Large intestine (tissue), 3 donors: ENCODE results near the gene WDHD1. TPM values are rescaled to one million over a fixed set of nuclear protein-coding genes. Genes with fewer than 3 reads are reported as not detected.
A peak's percentile ranks its signal among the peaks of the same experiment; 100 is the strongest.

Experiments
- DNase-seq, 2 donors: peaks; one replicate each; pipeline versions ENCODE4 v3.0.0 to v3.0.0-alpha.2; 2013
- H3K27ac ChIP-seq: one replicate; pipeline ENCODE4 v1.5.1; 2013; ENCODE audit warnings: low read length
- H3K27me3 ChIP-seq: 2 replicates; pipeline ENCODE4 v1.6.1; 2013; ENCODE audit warnings: low read length; ENCODE audit not compliant: control insufficient read depth, insufficient read depth
- H3K36me3 ChIP-seq: 2 replicates; pipeline ENCODE4 v1.6.1; 2013; ENCODE audit warnings: low read length; ENCODE audit not compliant: control insufficient read depth, insufficient read depth
- H3K4me1 ChIP-seq: one replicate; pipeline ENCODE4 v1.6.1; 2013; ENCODE audit warnings: low read length; ENCODE audit not compliant: control insufficient read depth, insufficient read depth
- H3K4me3 ChIP-seq: one replicate; pipeline ENCODE4 v1.5.1; 2013; ENCODE audit warnings: low read length
- H3K9me3 ChIP-seq: one replicate; pipeline ENCODE4 v1.6.1; 2013; ENCODE audit warnings: mild to moderate bottlenecking, low read depth, low read length, moderate library complexity; ENCODE audit not compliant: control insufficient read depth
- WGBS: methylation state at CpG from one replicate; pipeline ENCODE4 v1.1.5; 2013; ENCODE audit warnings: low lambda C conversion rate; ENCODE audit not compliant: insufficient coverage; 5-methylcytosine and 5-hydroxymethylcytosine counted together
- polyA plus RNA-seq: library from polyadenylated mRNA; unstranded; fragments of 120-200 nt; gene quantifications from one replicate; pipeline ENCODE4 v1.2.1, GENCODE V29; 2013

The WDHD1 gene
- polyA plus RNA-seq, 1 donor: 8.1 TPM

DNA sequence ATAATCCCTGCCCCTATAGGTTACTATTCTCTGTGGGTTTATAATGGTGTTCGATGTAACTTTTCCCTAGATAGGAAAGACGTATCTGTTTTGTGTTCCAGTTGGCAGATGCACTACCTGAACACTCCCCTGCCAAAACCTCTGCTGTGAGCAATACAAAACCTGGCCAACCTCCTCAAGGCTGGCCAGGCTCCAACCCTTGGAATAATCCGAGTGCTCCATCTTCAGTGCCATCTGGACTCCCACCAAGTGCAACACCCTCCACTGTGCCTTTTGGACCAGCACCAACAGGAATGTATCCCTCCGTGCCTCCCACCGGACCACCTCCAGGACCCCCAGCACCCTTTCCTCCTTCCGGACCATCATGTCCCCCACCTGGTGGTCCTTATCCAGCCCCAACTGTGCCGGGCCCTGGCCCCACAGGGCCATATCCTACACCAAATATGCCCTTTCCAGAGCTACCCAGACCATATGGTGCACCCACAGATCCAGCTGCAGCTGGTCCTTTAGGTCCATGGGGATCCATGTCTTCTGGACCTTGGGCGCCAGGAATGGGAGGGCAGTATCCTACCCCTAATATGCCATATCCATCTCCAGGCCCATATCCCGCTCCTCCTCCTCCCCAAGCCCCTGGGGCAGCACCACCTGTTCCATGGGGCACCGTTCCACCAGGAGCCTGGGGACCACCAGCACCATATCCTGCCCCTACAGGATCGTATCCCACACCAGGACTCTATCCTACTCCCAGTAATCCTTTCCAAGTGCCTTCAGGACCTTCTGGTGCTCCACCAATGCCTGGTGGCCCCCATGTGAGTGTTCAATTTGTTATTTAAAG lies 35.8 kb upstream of the WDHD1 start:
- no peak overlapping the region for H3K27ac ChIP-seq
- WGBS: no CpG with 5 or more reads among the region's 11 CpGs
- H3K27me3 ChIP-seq: no peaks in the 10 kb centered on the region
- H3K36me3 ChIP-seq: peaks cover 37% of the 10 kb centered on the region
- DNase-seq: no peak
- H3K4me1 ChIP-seq: peaks cover 4% of the 10 kb centered on the region
- H3K9me3 ChIP-seq: no peaks in the 10 kb centered on the region
- H3K4me3 ChIP-seq: no peak overlapping the region

DNA sequence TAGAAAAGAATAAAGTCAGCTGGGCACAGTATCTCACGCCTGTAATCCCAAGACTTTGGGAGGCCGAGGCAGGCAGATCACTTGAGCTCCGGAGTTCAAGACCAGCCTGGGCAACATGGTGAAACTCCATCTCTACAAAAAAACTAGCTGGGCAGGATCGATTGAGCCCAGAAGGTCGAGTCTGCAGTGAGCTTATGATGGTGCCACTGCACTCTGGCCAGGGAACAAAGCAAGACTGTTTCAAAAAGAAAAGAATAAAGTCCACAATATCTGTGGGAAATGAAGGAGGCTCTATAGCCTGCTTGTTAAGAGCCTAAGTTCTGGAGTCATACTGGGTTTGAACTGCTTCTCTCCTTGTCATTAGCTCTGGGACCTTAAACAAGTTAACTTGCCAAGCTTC lies 32.4 kb upstream of the WDHD1 start:
- H3K4me3 ChIP-seq: no peak overlapping the region
- WGBS: no CpG with 5 or more reads among the region's 5 CpGs
- H3K27me3 ChIP-seq: no peaks in the 10 kb centered on the region
- no peak overlapping the region for H3K27ac ChIP-seq
- peaks cover 39% of the 10 kb centered on the region for H3K36me3 ChIP-seq
- peaks cover 8% of the 10 kb centered on the region for H3K4me1 ChIP-seq
- H3K9me3 ChIP-seq: no peaks in the 10 kb centered on the region
- DNase-seq: peak in 1 of 2 donors; percentile 30

DNA sequence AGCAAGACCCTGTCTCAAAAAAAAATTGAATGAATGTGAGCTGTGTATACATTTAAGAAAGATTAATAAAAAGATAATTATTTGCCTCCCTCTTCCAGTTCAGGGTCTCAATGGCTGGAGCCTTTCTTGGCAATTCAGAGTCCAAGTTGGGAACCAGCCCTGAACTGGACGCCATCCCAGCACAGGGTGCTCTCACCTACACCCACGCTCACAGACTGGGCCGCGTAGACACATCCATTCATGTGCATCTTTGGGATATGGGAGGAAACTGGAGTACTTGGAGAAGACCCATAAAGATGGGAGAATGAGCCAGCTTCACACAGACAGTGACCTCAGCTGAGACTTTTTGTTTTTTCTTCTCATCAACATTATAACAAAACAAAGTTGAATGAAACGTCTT lies 31.0 kb upstream of the WDHD1 start:
- no peak overlapping the region for H3K4me3 ChIP-seq
- no peaks in the 10 kb centered on the region for H3K9me3 ChIP-seq
- H3K4me1 ChIP-seq: peaks cover 9% of the 10 kb centered on the region
- no peak overlapping the region for H3K27ac ChIP-seq
- 100% methylated on average over 1 of the region's 5 CpGs for WGBS
- DNase-seq: no peak
- H3K27me3 ChIP-seq: no peaks in the 10 kb centered on the region
- peaks cover 27% of the 10 kb centered on the region for H3K36me3 ChIP-seq

DNA sequence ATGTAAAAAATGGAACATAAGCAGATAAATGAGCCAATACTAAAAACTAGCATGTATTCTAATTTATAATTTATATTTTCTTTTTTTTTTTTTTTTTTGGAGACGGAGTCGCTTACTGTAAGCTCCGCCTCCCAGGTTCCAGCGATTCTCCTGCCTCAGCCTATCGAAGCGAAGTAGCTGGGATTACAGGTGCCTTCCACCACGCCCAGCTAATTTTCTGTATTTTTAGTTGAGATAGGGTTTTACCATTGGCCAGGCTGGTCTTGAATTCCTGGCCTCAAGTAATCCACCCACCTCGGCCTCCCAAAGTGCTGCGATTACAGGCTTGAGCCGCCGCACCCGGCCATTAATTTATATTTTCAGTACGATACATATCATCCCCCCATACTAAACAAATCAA lies 27.2 kb upstream of the WDHD1 start:
- Histone ChIP-seq H3K27me3 (no peaks in the 10 kb centered on the region), H3K4me1 (peaks cover 10% of the 10 kb centered on the region), H3K36me3 (peaks cover 14% of the 10 kb centered on the region), H3K4me3 (no peak overlapping the region), H3K9me3 (no peaks in the 10 kb centered on the region), H3K27ac (no peak overlapping the region)
- WGBS: 100% methylated on average over 1 of the region's 13 CpGs
- no peak for DNase-seq

DNA sequence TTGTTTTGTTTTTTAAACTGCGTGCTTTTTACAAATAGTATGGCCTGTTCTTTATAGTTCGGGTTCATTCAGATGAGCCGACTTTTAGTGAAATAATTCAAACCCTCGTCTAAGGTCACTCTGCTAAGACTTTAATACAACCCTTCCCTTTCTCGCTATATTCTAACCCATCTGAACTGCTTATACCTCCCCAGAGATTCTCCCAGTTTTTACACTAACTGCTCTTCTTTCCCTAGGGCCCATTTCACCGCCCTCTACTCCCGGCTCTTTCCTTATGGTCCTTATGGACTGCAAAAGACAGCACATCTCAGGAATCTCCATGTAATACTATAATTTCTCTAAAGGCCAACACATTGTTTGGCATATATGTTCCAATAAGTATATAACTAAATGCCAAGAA lies 26.6 kb upstream of the WDHD1 start:
- Histone ChIP-seq H3K4me1 (peaks cover 10% of the 10 kb centered on the region), H3K36me3 (peaks cover 14% of the 10 kb centered on the region), H3K4me3 (no peak overlapping the region), H3K27ac (peak overlapping the region; percentile 100), H3K9me3 (no peaks in the 10 kb centered on the region), H3K27me3 (no peaks in the 10 kb centered on the region)
- WGBS: 92% methylated on average over 4 of the region's 7 CpGs
- no peak for DNase-seq

DNA sequence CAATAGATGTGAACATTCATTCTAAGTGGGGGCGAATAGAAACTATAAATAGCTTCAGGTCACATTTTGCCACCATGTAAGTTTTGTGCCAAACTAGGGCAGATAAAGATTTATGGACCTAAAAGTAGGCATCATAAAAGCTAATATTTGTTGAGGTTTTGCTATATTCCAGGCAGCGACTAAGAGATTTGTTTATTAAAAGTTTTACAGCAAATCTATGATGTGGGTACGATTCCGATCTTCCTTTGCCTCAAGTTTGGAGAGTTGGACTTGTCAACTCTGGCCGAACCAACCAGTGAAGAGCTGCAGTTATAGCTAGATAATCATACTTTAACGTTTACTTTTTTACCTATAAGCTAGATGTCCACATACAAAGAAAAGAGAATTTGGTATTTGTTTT lies 26.1 kb upstream of the WDHD1 start:
- Histone ChIP-seq H3K36me3 (peaks cover 10% of the 10 kb centered on the region), H3K4me3 (peak overlapping the region; percentile 100), H3K9me3 (no peaks in the 10 kb centered on the region), H3K27ac (peak overlapping the region; percentile 100), H3K27me3 (no peaks in the 10 kb centered on the region), H3K4me1 (peaks cover 10% of the 10 kb centered on the region)
- DNase-seq: peak in 1 of 2 donors; percentile 17
- WGBS: 60% methylated on average over 1 of the region's 6 CpGs

DNA sequence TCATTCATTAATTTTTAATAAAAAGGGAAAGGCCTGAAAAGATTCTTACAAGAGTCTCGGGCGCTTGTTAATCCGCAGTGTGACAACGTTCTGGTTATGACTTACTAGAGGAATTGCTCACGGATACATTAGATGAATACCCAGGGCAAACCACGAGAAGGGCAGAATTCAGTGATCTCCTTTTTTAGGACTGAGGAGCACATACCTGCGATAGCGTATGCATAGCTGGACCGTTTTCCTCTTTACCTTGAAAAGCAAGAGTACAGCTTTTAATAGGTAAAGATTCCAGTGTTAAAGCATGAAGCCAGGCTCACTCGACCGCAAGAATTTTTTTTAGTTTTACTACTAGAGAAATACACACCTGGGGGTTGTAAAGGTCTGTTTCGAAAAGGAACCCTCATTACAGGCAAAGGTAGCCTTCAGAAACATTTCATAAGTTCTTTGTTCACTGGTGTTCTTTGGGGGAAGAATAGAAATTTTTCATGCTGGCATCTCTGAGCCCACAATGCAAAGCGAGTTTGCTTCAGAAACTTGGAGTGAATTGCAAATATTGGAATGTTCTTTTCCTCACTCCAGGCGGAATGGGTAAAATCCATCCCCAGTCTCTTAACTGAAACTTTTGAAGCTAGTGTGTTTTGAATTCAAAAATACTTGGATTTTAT lies 25.5 kb upstream of the WDHD1 start:
- Histone ChIP-seq H3K4me3 (peak overlapping the region; percentile 100), H3K36me3 (peaks cover 7% of the 10 kb centered on the region), H3K27me3 (no peaks in the 10 kb centered on the region), H3K4me1 (peaks cover 10% of the 10 kb centered on the region), H3K9me3 (no peaks in the 10 kb centered on the region), H3K27ac (peak overlapping the region; percentile 100)
- DNase-seq: no peak
- 4% methylated on average over 4 of the region's 14 CpGs for WGBS

DNA sequence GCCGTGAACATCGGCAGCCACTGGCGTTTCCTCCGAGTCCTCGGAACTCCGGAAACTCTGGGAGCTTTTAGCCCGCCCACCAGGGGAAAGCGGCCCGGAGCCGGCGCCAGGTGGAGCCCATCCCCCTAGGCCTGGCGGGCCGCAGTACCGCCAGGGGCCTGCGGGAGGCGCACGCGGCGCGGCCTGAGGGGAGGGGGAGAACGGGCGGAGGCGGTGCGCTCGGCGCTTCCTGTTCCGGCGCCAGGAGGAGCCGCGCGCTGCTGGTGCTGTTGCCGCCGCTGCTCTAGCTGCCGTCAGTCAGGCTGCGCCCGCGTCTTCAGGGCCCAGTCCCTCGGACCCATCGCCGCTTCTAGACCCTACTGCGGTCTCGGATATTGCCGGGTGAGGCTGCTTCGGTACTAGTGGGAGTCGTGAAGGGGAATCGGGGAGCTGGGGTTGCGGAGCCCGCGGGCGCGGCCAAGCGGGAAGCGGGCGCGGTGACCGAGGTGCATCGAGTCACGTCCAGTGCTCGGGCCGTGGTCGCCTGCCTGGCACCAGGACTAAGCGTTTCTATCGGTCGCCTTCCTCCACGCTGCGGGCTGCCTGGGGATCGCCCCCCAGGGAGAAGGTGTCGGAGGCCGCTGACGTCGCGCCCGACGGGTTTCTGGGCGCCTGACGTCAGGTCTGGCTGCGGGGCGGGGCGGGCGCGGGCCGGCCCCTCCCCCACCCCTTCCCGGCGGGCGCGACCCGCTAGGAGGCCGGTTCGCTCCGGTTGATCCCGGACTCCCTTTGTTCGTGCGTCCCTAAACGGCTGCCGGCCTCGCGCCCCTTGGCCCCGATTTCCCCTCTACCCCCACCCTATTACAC lies 24.7 kb upstream of the WDHD1 start, which contains the start of gene MAPK1IP1L:
MAPK1IP1L (plus strand) TSS at position 225 of the 846 bp plus-strand sequence. CDS start 10,037 bp downstream, outside the sequence.
- peak; percentile 91 to 96 for DNase-seq
- Histone ChIP-seq H3K4me3 (peak within 1 kb of the TSS; percentile 100), H3K27ac (peak within 1 kb of the TSS; percentile 100), H3K36me3 (peaks cover 7% of the 10 kb centered on the region), H3K9me3 (no peaks in the 10 kb centered on the region), H3K4me1 (peaks cover 10% of the 10 kb centered on the region), H3K27me3 (no peaks in the 10 kb centered on the region)
- no CpG with 5 or more reads among the region's 98 CpGs for WGBS

DNA sequence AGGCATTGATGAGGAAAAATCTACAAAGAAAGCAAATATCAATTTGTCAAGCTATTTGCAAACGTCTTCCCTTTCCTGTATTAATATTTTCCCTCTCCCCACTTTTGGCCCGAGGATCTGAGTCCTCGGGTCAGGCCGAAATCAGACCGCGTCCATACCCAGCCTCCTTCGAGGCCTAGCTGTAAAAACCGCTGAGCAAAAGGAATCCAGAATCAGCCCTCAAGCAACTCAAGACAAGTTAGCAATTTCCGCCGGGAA lies 24.2 kb upstream of the WDHD1 start:
- no peak for DNase-seq
- WGBS: no CpG with 5 or more reads among the region's 10 CpGs
- Histone ChIP-seq H3K9me3 (no peaks in the 10 kb centered on the region), H3K27ac (peak overlapping the region; percentile 100), H3K4me3 (peak overlapping the region; percentile 52), H3K27me3 (no peaks in the 10 kb centered on the region), H3K36me3 (peaks cover 7% of the 10 kb centered on the region), H3K4me1 (peaks cover 10% of the 10 kb centered on the region)

DNA sequence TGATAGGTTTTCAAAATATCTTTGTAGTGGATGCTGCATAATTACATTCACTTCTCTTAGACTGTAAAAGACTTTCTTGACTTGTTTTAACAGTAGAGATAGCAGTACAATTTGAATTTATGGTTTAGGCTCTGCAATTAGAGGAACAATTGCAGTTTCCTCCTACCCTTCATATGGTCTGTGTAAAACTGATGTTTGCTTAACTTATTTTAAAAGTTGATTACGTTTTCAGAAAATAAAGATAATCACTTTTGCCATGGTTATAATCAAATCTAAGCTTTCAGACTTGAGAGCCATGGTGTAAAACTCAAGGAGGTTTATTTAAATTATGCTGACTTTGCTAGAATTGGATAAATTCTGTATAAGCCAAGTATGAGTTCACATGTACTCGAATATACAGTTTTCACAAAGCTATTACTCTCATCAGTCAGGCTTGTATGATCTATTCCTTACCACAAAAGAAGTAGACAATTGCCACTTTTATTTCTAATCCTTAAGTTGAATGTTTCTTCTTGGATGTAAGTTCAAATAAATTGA lies 22.1 kb upstream of the WDHD1 start:
- no peaks in the 10 kb centered on the region for H3K9me3 ChIP-seq
- H3K27ac ChIP-seq: no peak overlapping the region
- no peak overlapping the region for H3K4me3 ChIP-seq
- 42% methylated on average over 2 of the region's 2 CpGs for WGBS
- H3K36me3 ChIP-seq: peaks cover 2% of the 10 kb centered on the region
- peaks cover 5% of the 10 kb centered on the region for H3K4me1 ChIP-seq
- DNase-seq: no peak
- H3K27me3 ChIP-seq: no peaks in the 10 kb centered on the region
